GM03348 (cell line): ENCODE measurements around the gene CACNG7.
A peak's percentile ranks its signal among the peaks of the same experiment; 100 is the strongest.

Experiments used
- DNase-seq: peaks from one replicate; pipeline ENCODE4 v3.0.0; 2012; ENCODE audit warnings: low spot score

CACNG7 gene

GRCh38 chr19:53983457-53984289, 74.6 kb downstream of the CACNG7 start:
- no peak for DNase-seq

GRCh38 chr19:53985863-53986262, 76.8 kb downstream of the CACNG7 start:
- no peak for DNase-seq

GRCh38 chr19:53988981-53989380, 79.9 kb downstream of the CACNG7 start:
- DNase-seq, result no peak

- no peak for DNase-seq
These were observed 80.8 kb downstream of the CACNG7 start for GRCh38 chr19:53989600-53990533.

GRCh38 chr19:53991224-53992113, 82.4 kb downstream of the CACNG7 start, which contains the start of gene CACNG6:
CACNG6 (plus strand) TSS chr19:53991637; CDS start chr19:53992878, 1,241 bp downstream.
- DNase-seq, result peak; percentile 48

GRCh38 chr19:53992211-53992610, 83.1 kb downstream of the CACNG7 start:
- DNase-seq, result no peak

GRCh38 chr19:53992815-53993214, 83.7 kb downstream of the CACNG7 start:
- no peak for DNase-seq

GRCh38 chr19:53993448-53993847, 84.4 kb downstream of the CACNG7 start:
- DNase-seq, result no peak
